Testis (tissue), 2 donors: ENCODE data around the gene RAG2.

Experiments used
- CTCF ChIP-seq, 3 experiments: fragments of 450-650 bp in 2 of 3; fragments of 200-600 bp in 1 of 3; sonication (generic) in 1 of 3; IDR thresholded peaks; one replicate each; pipeline ENCODE4 v1.5.1; 2016 to 2019; ENCODE audit warnings: antibody characterized with exemption in 3 of 3, mild to moderate bottlenecking in 2 of 3, moderate library complexity in 1 of 3
- POLR2A ChIP-seq: fragments of 450-650 bp; IDR thresholded peaks from one replicate; pipeline ENCODE4 v1.6.1; 2017; ENCODE audit warnings: antibody characterized with exemption, mild to moderate bottlenecking, moderate library complexity

- TF ChIP-seq CTCF (IDR thresholded peaks at IDR 0.05), result peak; percentile 37 to 64 (median 44)
- no peak for TF ChIP-seq POLR2A
Measured at GRCh38 chr11:36564376-36565030, 33.5 kb downstream of the RAG2 start.
